Left cardiac atrium (tissue), 4 donors: ENCODE results near the gene MAGEA11. TPM values are rescaled to one million over a fixed set of nuclear protein-coding genes. Genes with fewer than 3 reads are reported as not detected.
"Not testable (repeated sequence)": the region's sequence is repeated elsewhere in the genome, so short reads cannot be mapped to it uniquely, and the experiment has no call there.

ENCODE experiments used
- ATAC-seq, 2 donors: fragments of 200-7000 bp; cut with Tn5 transposase; one replicate each; pipeline ENCODE4 v1.9.1; 2020; ENCODE audit warnings: mild to moderate bottlenecking in 2 of 2, moderate library complexity in 2 of 2
- DNase-seq: peaks from one replicate; pipeline ENCODE4 v3.0.0-alpha.2; 2020
- intact Hi-C, 2 donors: fragments of 100-400 bp; cut with DNase I; formaldehyde crosslinking; loops; one replicate each; pipeline versions ENCODE4 v1.14.1 to v1.15.1; 2022 to 2023
- long read RNA-seq: library from polyadenylated mRNA; unstranded; transcript quantifications from one replicate; pipeline ENCODE4 v2.0.0, GENCODE V29; 2021
- total RNA-seq, 2 donors: library from RNA; stranded (reverse); fragmentation: NEBNext Ultra II Directional; extraction: Animal tissue kit (Norgen Biotek cat#: 25700); gene quantifications; one replicate each; pipeline ENCODE4 v1.2.1, GENCODE V29; 2021
- donor health status: DM: no; HTN: yes; CAD: no.
- donor health status: DM: no; HTN: yes; CAD: no; lungs with severe emphysema.
- donor health status: DM: yes; HTN: yes; CAD: no.
- donor health status: Dilated cardiomyopathy.

The MAGEA11 gene, protein sequence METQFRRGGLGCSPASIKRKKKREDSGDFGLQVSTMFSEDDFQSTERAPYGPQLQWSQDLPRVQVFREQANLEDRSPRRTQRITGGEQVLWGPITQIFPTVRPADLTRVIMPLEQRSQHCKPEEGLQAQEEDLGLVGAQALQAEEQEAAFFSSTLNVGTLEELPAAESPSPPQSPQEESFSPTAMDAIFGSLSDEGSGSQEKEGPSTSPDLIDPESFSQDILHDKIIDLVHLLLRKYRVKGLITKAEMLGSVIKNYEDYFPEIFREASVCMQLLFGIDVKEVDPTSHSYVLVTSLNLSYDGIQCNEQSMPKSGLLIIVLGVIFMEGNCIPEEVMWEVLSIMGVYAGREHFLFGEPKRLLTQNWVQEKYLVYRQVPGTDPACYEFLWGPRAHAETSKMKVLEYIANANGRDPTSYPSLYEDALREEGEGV
- total RNA-seq, result not detected
- long read RNA-seq, result 0 reads

DNA sequence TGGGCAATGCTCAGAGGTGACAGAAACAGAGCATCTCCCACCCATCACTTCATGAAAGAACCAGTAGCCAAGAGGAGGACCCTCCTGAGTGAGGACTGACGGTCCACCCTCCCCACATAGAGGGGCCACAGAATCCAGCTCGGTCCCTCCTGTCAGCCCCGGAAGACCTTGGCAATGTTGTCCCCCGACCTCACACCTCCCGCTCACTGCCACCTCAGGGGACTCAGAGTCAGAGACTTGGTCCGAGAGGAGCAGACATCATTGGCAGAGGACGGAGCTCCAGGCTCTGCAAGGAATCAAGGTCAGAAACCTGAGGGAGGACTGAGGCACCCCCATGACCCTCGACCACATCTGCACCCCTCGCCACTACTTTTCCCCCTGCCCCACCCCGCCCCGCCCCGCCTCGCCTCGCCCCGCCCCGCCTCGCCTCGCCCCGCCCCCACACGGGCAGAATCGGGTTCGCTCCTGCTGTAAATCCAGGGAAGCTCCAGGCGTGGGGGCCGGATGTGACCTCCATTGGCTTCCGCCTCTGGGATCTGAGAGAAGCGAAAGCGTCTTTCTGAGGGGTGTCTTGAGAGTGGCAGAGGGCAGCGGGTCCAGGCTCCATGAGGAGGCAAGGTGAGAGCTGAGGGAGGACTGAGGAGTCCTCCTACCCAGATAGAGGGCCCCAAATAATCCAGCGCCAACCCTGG, at the start of gene MAGEA11:
Gene MAGEA11 (plus strand): TSS at position 516 of the 692 bp plus-strand sequence. CDS start 1,100 bp downstream, outside the sequence.
- ATAC-seq (no peak), DNase-seq (no peak)
- intact Hi-C loops, result no loop called here

DNA sequence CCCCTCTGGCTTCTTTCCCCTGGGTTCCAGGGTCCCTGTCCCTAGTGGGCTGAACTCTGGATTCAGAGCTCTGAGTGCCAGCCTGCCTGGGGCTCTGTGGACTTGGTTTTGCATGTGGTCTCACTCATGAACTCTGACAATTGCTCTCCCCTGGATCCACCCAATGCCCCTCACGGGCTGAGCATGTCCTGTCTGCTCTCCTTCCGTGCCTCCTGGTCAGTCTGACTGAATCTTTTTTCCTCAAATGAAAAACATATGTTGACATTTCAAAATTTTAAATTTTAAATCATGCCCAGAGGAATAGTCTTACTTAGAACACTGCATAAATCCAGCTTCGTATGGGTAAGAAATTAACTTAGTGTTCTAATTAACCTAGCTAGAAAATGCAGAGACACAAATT, 36.8 kb upstream of the MAGEA11 start:
- intact Hi-C loops, ATAC-seq, DNase-seq: not testable (repeated sequence)

DNA sequence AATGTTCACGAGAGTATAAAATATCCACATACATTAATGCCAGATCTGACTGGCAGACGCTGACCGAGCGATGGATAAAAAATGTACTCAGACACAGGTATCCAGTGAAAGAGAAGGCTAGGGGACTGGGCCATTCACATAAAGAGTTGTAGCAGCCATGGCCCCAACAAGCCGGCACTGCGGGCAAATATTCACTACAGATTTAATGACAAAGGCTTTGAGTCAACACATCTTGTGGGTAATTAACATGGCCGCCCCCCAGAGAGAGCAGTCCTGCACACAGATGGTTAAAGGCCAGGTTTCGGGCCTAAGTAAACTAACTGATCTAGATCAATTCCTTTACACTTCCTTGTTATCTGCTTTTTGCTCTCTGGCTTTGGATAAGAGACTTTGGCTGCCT, 36.3 kb upstream of the MAGEA11 start:
- DNase-seq, intact Hi-C loops, ATAC-seq: not testable (repeated sequence)

DNA sequence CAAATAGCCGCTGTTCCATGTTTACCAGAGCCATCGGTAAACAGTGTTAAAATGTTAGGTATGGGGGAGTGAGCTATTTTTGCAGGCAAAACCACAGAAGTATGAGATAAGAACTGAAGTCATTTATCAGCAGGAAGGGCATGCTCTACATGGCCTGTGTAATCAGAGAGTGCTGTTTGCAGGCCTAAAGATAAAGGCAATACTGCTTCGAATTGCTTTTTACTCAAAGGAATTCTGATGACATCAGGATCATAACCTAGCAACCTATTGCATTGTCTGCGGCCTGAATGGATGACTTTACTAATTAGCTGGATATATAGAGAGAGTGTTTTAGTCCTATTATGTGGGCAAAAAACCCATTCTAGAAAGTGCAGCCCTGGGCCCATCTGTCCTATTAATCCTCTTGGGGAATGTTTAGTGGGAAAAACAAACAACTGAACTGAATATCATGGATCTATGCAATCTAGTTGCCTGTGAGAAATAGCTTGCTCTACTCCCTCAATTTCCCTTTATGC, 32.6 kb upstream of the MAGEA11 start:
- ATAC-seq, DNase-seq, intact Hi-C loops: not testable (repeated sequence)

DNA sequence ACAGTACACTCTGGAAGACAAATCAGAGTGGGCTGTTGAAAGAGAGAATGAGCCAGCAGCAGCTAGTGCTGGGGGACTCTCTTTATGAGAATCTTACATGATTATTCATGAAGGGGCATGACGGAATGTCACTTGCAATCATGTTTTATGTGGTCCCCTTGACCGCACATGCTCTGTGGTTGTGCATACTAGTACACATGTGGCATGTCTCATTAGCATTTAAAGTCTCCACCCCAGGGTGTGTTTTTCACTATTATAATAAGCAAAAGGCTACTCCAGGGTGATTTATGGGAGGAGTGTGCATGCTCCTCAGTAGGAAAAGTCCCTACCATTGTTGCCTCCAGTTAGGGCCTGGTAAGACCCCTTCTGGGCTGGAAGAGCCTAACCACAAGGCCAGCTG, 30.7 kb upstream of the MAGEA11 start:
- ATAC-seq (no peak), DNase-seq (no peak)
- intact Hi-C loops, result no loop called here

DNA sequence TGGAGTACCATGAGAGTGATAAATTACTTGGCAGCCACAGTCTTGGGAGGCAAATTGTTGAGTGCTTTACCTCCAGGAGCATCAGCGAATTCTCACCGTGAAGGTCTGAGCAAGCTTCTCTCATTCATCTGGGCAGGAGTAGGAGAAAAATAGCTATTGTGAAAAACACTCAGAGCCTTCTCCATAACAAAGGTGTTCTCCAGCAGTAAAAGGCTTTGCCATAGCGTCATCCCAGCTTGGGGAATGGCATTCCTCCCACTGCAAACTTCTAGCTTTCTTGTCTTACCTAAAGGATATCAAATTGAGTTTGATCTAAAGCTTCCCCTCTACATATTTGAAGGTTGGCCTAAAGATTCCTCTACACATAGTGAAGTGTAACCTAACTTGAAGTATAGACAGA, 29.8 kb upstream of the MAGEA11 start:
- intact Hi-C loops, result no loop called here
- DNase-seq, result no peak

DNA sequence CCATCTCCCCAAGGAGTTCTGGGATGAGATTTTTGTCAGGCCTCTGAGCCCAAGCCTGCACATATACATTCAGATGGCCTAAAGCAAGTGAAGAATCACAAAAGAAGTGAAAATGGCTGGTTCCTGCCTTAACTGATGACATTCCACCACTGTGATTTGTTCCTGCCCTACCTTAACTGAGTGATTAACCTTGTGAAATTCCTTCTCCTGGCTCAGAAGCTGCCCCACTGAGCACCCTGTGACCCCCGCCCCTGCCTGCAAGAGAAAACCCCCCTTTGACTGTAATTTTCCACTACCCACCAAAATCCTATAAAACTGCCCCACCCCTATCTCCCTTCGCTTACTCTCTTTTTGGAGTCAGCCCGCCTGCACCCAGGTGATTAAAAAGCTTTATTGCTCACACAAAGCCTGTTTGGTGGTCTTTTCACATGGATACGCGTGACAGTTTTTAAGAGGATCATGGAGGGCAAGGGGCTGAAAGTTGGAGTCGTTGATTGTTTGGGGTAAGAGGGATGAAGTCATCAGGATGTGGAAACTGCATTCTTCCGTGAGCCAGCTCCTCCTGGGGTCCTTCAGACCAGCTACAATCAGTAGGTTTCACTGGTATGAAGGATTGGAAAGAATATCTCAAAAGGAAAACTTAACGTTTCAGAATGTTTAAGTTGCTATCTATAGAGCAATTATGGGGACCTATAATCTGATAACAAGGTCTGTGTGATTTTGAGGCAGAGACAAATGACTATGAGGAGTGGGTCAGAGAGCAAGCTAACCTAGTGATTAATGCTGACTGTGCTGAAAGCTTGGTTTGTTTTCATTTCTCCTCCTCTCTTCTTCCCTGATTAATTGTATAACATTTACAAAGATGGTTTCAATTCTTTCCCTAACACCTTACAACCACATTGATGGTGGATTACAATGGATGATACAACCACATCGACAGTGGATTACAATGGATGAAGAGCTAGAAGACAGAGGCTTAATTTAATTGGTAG, 28.6 kb upstream of the MAGEA11 start:
- ATAC-seq (no peak), DNase-seq (no peak)
- intact Hi-C loops, result no loop called here

More for the DNA sequence above, 29.8 kb upstream of the MAGEA11 start:
- ATAC-seq, result no peak

DNA sequence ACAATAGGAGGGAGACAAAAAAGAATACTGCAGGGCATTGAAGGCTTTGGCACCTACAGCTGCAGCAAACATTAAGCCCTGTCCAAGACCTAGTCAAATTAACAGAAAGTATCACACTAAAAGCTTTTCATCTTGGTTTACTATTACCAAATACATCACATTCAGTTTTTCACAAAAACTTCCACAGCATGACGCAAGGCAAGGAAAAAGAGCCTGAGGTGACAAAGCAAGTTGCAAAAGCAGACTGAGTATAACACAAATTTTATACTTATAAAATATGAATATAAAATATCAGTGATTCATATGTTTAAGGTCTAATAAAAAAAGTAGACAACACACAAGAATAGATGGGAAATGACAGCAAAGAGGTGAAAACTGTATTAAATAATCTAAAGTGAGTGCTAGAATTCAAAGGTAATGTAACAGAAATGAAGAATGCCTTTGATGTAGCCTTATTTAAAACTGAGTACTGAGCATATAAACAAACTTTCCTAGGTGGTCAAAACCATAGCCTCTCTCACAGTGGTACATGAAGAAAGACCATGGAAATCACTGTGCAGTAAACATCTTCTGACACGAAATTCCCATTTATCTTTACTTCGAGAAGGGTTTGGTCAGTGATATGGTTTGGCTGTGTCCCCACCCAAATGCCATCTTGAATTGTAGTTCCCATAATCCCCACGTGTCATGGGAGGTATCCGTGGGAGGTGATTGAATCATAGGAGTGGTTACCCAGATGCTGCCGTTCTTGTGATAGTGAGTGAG, 27.7 kb upstream of the MAGEA11 start:
- intact Hi-C loops, result no loop called here
- DNase-seq, result no peak
- ATAC-seq, result no peak

DNA sequence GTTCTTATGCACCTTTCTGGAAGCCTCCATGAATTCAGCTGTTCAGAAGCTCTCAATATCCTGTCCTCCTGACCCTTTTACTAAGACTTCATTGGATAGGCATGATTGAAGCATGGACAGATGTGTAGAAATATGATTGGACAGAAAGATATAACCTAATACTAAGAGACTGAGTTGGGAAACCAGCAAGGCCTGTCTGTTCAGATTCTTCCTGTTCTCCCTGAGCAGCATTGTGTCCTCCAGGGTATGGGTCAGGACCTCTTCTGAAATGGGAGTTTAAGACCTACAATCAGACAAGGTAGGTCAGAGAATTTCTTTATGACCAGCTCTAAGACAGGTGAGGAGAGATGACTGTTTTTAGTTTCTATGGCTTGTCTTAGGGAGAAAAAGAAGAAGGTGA, 23.9 kb upstream of the MAGEA11 start:
- ATAC-seq (no peak), DNase-seq (no peak)
- intact Hi-C loops, result no loop called here

DNA sequence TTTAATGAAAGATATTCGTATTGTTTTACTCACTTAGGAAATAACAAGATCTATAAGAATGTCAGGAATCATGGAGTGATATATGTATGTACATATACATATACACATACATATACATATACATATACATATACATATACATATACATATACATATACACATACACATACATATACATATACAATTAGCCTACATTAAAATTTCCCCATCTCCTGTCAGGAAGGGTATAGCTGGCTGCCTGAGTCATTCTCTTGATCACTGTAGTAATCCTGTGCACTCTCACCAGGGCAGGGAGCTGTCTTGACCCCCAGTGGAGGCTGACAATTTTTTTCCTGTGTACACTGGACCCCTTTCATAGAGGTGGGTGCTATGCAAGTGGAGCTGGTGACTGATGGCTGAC, 23.3 kb upstream of the MAGEA11 start:
- no peak for DNase-seq
- intact Hi-C loops, result no loop called here
- no peak for ATAC-seq

DNA sequence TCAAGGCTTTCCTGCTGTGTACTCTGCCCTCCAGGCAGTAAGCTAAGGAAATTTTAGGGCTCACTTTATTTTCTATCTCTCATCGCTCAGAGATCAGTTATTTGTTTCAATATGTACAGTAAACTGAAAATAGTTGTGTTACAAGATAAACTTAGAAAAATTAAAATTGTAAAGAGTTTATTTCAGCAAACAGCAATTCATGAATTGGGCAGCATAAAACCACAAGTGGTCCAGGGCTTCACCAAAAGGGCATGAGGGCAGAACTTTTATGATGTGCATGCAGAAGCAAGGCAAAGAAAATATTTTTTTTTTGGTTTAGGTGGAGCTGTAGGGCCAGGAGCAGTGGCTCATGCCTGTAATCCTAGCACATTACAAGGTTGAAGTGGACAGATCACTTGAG, 20.1 kb upstream of the MAGEA11 start:
- DNase-seq, result no peak
- intact Hi-C loops, result no loop called here
- ATAC-seq, result no peak

DNA sequence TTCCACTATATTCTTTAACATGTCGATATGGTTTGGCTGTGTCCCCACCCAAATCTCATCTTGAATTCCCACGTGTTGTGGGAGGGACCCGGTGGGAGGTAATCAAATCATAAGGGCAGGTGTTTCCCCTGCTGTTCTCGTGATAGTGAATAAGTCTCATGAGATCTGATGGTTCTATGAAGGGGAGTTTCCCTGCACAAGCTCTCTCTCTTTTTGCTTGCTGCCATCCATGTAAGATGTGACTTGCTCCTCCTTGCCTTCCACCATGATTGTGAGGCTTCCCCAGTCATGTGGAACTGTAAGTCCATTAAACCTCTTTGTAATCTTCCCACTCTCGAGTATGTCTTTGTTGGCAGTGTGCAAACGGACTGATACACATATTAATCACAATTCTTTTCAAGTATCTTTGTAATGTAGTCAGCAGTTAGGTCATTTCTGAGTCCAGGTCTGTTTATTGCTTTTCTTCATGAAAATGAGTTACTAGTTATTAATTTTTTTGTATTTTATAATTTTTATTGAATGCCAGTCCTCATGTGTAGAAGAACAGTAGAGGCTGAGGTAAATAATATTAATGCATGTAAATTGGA, 19.1 kb upstream of the MAGEA11 start:
- intact Hi-C loops, DNase-seq, ATAC-seq: not testable (repeated sequence)

DNA sequence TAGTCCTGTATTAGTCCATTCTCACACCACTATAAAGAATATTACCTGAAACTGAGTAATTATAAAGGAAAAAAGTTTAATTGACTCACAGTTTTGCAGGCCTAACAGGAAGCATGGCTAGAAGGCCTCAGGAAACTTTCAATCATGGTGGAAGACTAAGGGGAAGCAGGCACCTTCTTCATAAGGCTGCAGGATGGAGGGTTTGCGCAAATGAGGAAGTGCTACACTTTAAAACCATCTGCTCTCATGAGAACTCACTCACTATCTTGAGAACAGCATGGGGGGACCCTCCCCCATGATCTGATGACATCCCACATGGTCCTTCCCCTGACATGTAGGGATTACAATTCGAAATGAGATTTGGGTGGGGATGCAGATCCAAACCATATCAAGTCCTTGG, 12.1 kb upstream of the MAGEA11 start:
- DNase-seq, result no peak
- intact Hi-C loops, result no loop called here
- ATAC-seq, result no peak

DNA sequence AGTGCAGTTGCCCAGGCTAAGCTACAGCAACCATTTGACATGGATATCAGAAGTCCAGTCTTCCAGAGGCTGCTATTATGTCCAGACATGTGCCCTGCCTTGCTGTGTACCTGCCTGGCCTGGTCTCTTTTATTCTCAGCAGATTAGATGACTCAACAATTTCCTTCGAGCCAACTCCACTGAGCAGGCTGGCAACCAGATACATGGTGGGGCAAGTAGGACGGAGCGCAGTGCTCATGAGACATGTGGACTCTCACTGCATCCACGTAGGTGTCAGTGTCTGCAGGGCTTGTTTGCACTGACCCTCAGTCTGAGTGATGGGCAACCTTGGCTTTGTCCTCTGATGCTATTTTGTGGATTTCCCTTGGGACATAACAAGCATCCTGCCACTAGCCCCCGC, 7.2 kb upstream of the MAGEA11 start:
- intact Hi-C loops, result no loop called here
- ATAC-seq (no peak), DNase-seq (no peak)

DNA sequence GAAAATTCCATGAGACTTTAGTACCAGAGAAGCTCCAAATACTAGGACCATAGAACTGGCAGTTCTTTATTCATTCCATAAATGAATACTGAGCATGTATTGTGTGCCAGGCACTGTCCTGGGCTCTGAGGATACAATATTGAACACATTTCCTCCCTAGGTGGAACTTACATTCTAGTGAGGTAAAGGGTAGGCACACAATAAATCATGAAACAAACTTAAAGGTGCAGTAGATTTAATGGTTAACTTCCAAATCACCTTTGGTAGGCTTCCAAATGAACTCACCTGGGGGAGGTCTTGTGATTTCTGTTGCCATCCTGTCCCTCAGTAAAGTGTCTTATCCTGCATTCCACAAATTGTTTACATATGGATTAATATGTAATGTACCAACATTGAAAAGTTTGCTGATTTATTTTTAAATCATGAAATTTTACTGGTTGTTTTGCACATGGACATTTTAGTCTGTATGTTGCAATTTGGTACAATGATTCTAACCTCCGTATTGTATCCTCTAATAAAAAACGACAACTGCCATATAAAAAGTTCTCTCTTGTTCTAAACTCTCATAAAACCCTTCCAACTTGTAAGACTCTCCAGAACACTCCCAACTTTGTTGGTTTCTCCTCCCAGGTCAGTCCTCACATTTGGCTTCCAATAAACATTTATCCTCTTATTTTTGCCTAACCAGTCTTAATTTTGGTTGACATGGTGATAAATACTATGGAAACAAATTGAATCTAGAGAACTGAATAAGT, 4.5 kb upstream of the MAGEA11 start:
- intact Hi-C loops, result no loop called here
- DNase-seq (no peak), ATAC-seq (no peak)

DNA sequence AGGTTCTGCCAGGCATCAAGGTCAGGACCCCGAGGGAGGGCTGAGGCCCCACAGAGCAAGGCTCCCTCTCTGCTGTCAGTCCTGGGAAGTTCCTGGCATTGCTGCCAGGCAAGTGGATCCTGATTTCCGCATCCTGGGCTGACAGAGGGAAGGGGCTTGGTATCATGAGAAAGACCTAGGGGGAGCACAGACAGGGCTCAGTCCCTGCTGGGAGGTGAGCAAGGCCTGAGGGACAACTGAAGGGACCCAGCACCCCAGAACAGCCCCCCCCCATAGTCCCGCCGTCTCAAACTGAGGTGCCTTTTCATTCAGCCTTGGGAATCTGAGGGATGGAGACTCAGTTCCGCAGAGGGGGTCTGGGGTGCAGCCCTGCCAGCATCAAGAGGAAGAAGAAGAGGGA, 971 bp downstream of the MAGEA11 start:
- no peak for ATAC-seq
- no peak for DNase-seq
- intact Hi-C loops, result no loop called here

DNA sequence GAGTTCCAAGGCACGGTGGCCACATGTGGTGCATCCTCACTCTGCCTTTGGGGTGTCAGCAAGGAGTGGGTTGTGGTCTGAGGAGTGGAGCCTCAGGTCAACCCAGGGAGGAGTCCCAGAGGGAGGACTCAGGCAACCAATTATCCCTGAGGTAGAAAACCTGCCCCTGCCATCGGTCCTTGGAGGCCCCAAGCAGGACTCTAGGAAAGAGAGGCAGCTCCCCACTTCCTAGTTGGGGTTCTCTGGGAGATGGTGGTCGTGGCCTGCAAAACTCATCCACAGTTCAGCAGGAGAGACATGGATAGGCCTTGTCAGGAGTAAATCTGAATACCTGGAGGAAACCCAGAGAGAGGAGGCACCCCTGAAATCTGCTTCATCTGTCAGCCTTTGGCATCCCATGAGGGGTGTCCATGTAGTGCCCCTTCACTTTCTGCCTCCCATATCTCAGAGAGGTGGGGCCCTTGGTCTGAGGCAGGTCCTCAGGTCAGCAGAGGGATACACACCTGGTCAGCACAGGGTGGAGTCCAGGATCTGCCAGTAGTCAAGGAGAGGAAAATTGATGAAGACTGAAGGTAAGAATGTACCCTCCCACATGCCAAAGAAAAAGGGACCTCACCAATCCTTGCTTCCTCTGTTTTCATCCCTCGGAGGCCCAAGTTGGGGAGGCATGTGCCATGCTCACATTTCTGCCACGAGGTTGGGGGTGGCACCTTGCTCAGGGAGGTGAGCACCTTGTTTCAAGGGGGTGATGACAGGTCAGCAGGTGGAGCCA, 1.6 kb downstream of the MAGEA11 start:
- intact Hi-C loops, result no loop called here
- ATAC-seq, result no peak

More for the DNA sequence above, 1.6 kb downstream of the MAGEA11 start:
- DNase-seq, result no peak
